Fibroblast of peridontal ligament (primary cell): ENCODE measurements around the gene PPP2R2D.

ENCODE experiments used
- DNase-seq: peaks from one replicate; pipeline ENCODE4 v3.0.0-alpha.2; 2010; ENCODE audit errors: extremely low read depth

PPP2R2D gene

GRCh38 chr10:131900350-131901152, at the start of gene PPP2R2D:
Gene PPP2R2D (plus strand): TSS chr10:131901008. CDS start chr10:131901149, 141 bp downstream.
- DNase-seq = peak; percentile 79

- DNase-seq = no peak
These were observed 49.5 kb upstream of the PPP2R2D start for GRCh38 chr10:131851346-131851745.

- no peak for DNase-seq
These were observed 48.5 kb upstream of the PPP2R2D start for GRCh38 chr10:131852176-131852822.

GRCh38 chr10:131852823-131853609, 47.8 kb upstream of the PPP2R2D start:
- no peak for DNase-seq

- DNase-seq = no peak
These were observed 47.2 kb upstream of the PPP2R2D start for GRCh38 chr10:131853610-131853964.

- DNase-seq = no peak
These were observed 46.1 kb upstream of the PPP2R2D start for GRCh38 chr10:131854579-131855335.

GRCh38 chr10:131855461-131856401, 45.1 kb upstream of the PPP2R2D start:
- no peak for DNase-seq

- no peak for DNase-seq
These were observed 44.2 kb upstream of the PPP2R2D start for GRCh38 chr10:131856441-131857094.

- DNase-seq = no peak
These were observed 43.4 kb upstream of the PPP2R2D start for GRCh38 chr10:131857156-131858117.

- no peak for DNase-seq
These were observed 42.7 kb upstream of the PPP2R2D start for GRCh38 chr10:131858118-131858515.

- DNase-seq = no peak
These were observed 42.0 kb upstream of the PPP2R2D start for GRCh38 chr10:131858583-131859340.

GRCh38 chr10:131859341-131860020, 41.3 kb upstream of the PPP2R2D start:
- DNase-seq = no peak

GRCh38 chr10:131860311-131860710, 40.5 kb upstream of the PPP2R2D start:
- DNase-seq = no peak

GRCh38 chr10:131860806-131861440, 39.9 kb upstream of the PPP2R2D start:
- DNase-seq = no peak

- DNase-seq = no peak
These were observed 38.3 kb upstream of the PPP2R2D start for GRCh38 chr10:131862548-131862947.

- no peak for DNase-seq
These were observed 35.4 kb upstream of the PPP2R2D start for GRCh38 chr10:131865223-131865917.
